ENCODE data around the gene TIMM10B. TPM values are rescaled to one million over a fixed set of nuclear protein-coding genes. Genes with fewer than 3 reads are reported as not detected.

Gene TIMM10B
- total and polyA plus RNA-seq, 2 donors (not counting 1 experiment from before 2014, with no cell fraction given): 42.9 to 62.1 TPM

- Histone ChIP-seq H3K36me3 (replicated peaks in 1 of 2; ENCODE audit: control extremely low read depth in 1 of 2, control insufficient read depth in 1 of 2, extremely low read depth in 1 of 2, insufficient read depth in 2 of 2, low read length in 1 of 2) (peaks cover 0 to 45% of the 10 kb centered on the region in 2 experiments), H3K9ac (ENCODE audit: low read length) (peak overlapping the region; percentile 84), H4K20me1 (ENCODE audit: control insufficient read depth, insufficient read depth, low read length, poor library complexity, severe bottlenecking) (no peaks in the 10 kb centered on the region), H3K4me3 (ENCODE audit: control extremely low read depth in 1 of 5, extremely low read depth in 1 of 5, insufficient read depth in 1 of 5, low read depth in 2 of 5, low read length in 4 of 5) (peak overlapping the region; percentile 26 to 92 (median 83)), H3K27me3 (replicated peaks in 1 of 4; ENCODE audit: control extremely low read depth in 1 of 4, control insufficient read depth in 3 of 4, insufficient read depth in 4 of 4, low read length in 3 of 4) (no peaks in the 10 kb centered on the region), H3K4me2 (replicated peaks; ENCODE audit: low read depth, low read length, poor library complexity, severe bottlenecking) (peak overlapping the region; percentile 85), H3K79me2 (ENCODE audit: control insufficient read depth, insufficient read depth, low read length) (peaks cover 37% of the 10 kb centered on the region), H3K9me3 (ENCODE audit: control extremely low read depth in 1 of 3, control insufficient read depth in 2 of 3, insufficient read depth in 1 of 3, low read length in 2 of 3) (no peaks in the 10 kb centered on the region), H2AFZ (ENCODE audit: insufficient read depth, low read depth, low read length, poor library complexity, severe bottlenecking) (peak overlapping the region; percentile 90), H3K4me1 (ENCODE audit: control insufficient read depth in 2 of 2, insufficient read depth in 2 of 2, low read length in 2 of 2) (peaks cover 20 to 27% of the 10 kb centered on the region in 2 donors), H3K27ac (ENCODE audit: low read length in 2 of 2) (peak overlapping the region; percentile 90 to 96)
- DNase-seq (no peak), ATAC-seq (ENCODE audit: low read depth) (no peak)
- POLR2A ChIA-PET: no interaction called here
- intact Hi-C loops (cut with micrococcal nuclease): loop anchor here (2.0 to 10.0 kb wide), 2 partner anchors 246 to 796 kb away; partner anchors contain the start of genes FHIP1B, TRIM22 and TRIM5
- Mint-ChIP-seq H3K9me3 (ENCODE audit: insufficient read depth) (no peaks in the 10 kb centered on the region), H3K4me3 (peak overlapping the region; percentile 97), H3K27ac (peak overlapping the region; percentile 97), H3K4me1 (peaks cover 39% of the 10 kb centered on the region), H3K27me3 (no peaks in the 10 kb centered on the region)
- CTCF ChIA-PET: no interaction called here
- WGBS (ENCODE audit: insufficient coverage): 100% methylated on average over 3 of the region's 9 CpGs
- TF ChIP-seq CTCF (IDR thresholded peaks at IDR 0.05) (no peak), EZH2 (IDR thresholded peaks at IDR 0.05; ENCODE audit: borderline replicate concordance, insufficient read depth, low read depth, low read length, poor library complexity, severe bottlenecking) (no peak)
Measured at GRCh38 chr11:6480299-6480914, 894 bp upstream of the TIMM10B start.

- TF ChIP-seq CTCF (IDR thresholded peaks at IDR 0.05): no peak
- TF ChIP-seq EZH2 (IDR thresholded peaks at IDR 0.05; ENCODE audit: borderline replicate concordance, insufficient read depth, low read depth, low read length, poor library complexity, severe bottlenecking): no peak
- peaks cover 20 to 27% of the 10 kb centered on the region in 2 donors for H3K4me1 ChIP-seq (ENCODE audit: control insufficient read depth in 2 of 2, insufficient read depth in 2 of 2, low read length in 2 of 2)
Measured at GRCh38 chr11:6481924-6482275, 599 bp downstream of the TIMM10B start.

More at GRCh38 chr11:6481924-6482275, 599 bp downstream of the TIMM10B start:
- peaks cover 0 to 58% of the 10 kb centered on the region in 2 experiments for H3K36me3 ChIP-seq (replicated peaks in 1 of 2; ENCODE audit: control extremely low read depth in 1 of 2, control insufficient read depth in 1 of 2, extremely low read depth in 1 of 2, insufficient read depth in 2 of 2, low read length in 1 of 2)
- no peak for DNase-seq
- no peaks in the 10 kb centered on the region for H4K20me1 ChIP-seq (ENCODE audit: control insufficient read depth, insufficient read depth, low read length, poor library complexity, severe bottlenecking)
- Mint-ChIP-seq H3K27ac (peak overlapping the region; percentile 97), H3K27me3 (no peaks in the 10 kb centered on the region), H3K9me3 (ENCODE audit: insufficient read depth) (no peaks in the 10 kb centered on the region), H3K4me3 (peak overlapping the region; percentile 97), H3K4me1 (peaks cover 39% of the 10 kb centered on the region)
- H3K4me3 ChIP-seq (ENCODE audit: control extremely low read depth in 1 of 5, extremely low read depth in 1 of 5, insufficient read depth in 1 of 5, low read depth in 2 of 5, low read length in 4 of 5): peak overlapping the region; percentile 16 to 92 (median 83)
- peak overlapping the region; percentile 90 to 96 for H3K27ac ChIP-seq (ENCODE audit: low read length in 2 of 2)
- peak overlapping the region; percentile 85 for H3K4me2 ChIP-seq (replicated peaks; ENCODE audit: low read depth, low read length, poor library complexity, severe bottlenecking)
- H3K9me3 ChIP-seq (ENCODE audit: control extremely low read depth in 1 of 3, control insufficient read depth in 2 of 3, insufficient read depth in 1 of 3, low read length in 2 of 3): no peaks in the 10 kb centered on the region
- H3K79me2 ChIP-seq (ENCODE audit: control insufficient read depth, insufficient read depth, low read length): peaks cover 47% of the 10 kb centered on the region
- 17% methylated on average over 11 of the region's 13 CpGs for WGBS (ENCODE audit: insufficient coverage)
- no peak for ATAC-seq (ENCODE audit: low read depth)
- H3K9ac ChIP-seq (ENCODE audit: low read length): peak overlapping the region; percentile 84
- intact Hi-C loops (cut with micrococcal nuclease): loop anchor here (1.0 to 10.0 kb wide), 9 partner anchors 9 to 797 kb away; partner anchors contain the start of genes APBB1, FHIP1B, ILK and MRPL17
- ChIA-PET CTCF (interaction anchor here (0.9 to 2.8 kb wide), 8 partner anchors 8 to 265 kb away, joined by 3 to 12 read pairs (median 3); partner anchors contain the start of gene SMPD1), POLR2A (interaction anchor here (0.9 to 2.4 kb wide), 6 partner anchors 63 to 201 kb away, joined by 3 to 15 read pairs (median 6); partner anchors contain the start of genes APBB1, MRPL17, SMPD1 and TAF10)
- no peaks in the 10 kb centered on the region for H3K27me3 ChIP-seq (replicated peaks in 1 of 4; ENCODE audit: control extremely low read depth in 1 of 4, control insufficient read depth in 3 of 4, insufficient read depth in 4 of 4, low read length in 3 of 4)
- H2AFZ ChIP-seq (ENCODE audit: insufficient read depth, low read depth, low read length, poor library complexity, severe bottlenecking): peak overlapping the region; percentile 90

Measured in B cell (primary cell).